HG03064 (cell line): Measurements from ENCODE around the gene TMEM184A.

Experiments
- ATAC-seq: cut with Tn5 transposase; IDR thresholded peaks from one replicate; pipeline ENCODE4 v1.9.1; 2021; ENCODE audit warnings: low read depth; ENCODE audit not compliant: unreplicated experiment

TMEM184A gene

DNA sequence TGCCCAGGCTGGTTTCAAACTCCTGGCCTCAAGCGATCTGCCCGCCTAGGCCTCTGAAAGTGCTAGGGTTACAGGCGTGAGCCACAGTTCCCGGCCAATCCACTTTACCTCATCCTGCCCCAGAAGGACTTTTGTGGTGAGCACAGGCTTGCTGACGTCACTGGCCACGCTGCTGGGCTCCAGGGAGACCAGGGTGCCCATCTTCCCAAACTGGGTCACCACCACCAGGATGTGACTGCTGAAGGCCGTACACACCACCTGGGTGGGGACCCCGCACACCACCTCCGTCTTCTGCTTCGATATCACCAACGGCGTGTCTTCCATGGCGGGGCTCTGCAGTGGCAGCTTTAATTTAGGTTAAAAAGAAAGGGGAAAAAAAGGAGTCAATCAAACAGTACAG lies 13.0 kb upstream of the TMEM184A start:
- no peak for ATAC-seq

DNA sequence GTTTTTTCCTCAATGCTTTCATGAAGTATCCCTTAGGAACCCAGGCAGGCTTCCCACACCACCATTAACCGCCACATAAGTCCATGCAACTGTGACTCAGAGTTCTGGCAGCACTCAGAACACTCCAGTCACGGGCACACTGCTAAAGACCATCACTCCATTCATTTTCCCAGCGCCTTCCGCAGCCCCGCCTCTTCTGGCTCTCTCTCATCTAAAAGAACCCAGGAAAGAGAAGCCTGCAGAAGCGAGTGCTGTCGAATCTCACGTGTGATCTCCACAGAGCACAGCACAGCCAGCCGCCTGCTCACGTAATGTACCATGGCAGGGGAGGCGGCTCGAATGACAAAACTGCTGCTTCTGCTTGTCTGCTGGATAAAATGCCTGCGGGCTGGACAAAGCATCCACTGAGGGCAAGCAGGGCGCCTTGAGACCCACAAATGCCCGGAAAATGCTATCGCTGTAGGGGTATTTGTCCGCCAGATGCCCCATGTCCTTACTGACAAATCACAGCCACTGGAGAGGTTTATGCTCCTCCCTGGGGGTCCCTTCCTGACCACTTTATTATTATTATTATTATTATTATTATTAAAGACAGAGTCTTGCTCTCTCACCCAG lies 12.0 kb upstream of the TMEM184A start:
- no peak for ATAC-seq

DNA sequence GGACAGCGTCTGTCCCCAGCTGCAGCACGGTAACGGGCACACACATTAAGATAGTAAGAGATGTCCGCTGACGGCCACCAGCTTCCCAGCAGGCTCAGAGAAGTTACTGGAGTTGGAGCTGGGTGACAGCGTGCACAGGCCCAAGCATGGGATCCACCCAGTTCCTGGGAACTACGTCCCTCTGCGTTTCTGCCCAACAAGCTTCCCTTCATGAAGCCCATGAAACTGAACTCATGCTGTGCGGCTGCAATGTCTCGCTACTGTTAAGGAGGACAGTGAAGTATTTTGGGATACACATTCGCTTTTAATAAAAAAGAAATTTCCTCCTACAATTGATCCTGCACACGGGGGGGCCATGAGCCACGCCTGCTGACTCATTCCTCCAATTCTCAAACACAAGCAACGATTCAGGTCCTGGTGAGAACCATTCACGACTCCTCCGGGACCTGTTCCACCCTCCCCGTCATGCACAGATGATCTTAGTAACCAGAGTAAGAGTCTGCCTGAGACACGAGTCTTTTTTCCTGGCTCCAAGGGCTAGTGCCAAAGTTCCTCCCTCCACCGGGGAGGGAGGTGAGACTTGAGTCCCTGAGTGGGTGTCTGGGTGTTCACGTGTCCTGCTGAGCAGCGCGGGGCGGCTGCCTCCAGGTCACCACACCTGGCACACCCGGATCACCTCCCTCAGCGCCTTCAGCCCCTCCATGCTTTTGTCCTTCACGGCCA lies 11.2 kb upstream of the TMEM184A start:
- ATAC-seq, result no peak

DNA sequence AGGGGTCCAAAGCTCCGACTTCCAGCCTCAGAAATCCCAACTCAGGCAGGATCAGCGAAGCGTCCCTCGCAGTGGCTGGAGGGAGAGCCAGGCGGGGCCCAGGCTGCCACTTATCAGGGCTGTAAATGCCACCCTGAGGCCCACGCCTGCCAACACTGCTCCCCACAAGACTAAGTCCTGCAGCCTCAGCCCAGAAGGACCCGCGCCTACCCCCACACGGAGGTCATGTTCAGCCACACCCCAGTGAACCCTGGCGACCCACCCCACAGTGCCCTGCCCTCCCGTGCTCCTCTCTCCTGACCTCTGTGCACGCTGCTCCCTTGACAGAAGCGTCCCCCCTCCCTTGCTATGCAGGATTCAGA lies 10.7 kb upstream of the TMEM184A start:
- ATAC-seq, result no peak

DNA sequence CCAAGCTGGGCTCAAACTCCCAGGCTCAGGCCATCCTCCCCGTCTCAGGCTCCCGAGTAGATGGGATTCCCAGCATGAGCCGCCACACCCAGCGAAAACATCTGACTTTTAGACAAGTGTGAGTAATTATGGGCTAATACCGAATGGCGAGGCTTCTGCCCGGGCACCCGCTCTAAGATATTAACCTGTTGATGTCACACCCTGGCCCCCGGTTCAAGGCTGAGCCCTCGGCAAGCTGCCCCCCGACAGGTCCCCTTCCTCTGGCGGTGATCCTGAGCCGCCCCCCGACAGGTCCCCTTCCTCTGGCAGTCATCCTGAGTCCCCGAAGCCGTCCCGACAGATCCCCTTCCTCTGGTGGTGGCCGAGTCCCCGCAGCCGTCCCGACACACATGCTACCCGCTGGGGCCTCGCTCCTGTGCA lies 8.6 kb upstream of the TMEM184A start:
- no peak for ATAC-seq

DNA sequence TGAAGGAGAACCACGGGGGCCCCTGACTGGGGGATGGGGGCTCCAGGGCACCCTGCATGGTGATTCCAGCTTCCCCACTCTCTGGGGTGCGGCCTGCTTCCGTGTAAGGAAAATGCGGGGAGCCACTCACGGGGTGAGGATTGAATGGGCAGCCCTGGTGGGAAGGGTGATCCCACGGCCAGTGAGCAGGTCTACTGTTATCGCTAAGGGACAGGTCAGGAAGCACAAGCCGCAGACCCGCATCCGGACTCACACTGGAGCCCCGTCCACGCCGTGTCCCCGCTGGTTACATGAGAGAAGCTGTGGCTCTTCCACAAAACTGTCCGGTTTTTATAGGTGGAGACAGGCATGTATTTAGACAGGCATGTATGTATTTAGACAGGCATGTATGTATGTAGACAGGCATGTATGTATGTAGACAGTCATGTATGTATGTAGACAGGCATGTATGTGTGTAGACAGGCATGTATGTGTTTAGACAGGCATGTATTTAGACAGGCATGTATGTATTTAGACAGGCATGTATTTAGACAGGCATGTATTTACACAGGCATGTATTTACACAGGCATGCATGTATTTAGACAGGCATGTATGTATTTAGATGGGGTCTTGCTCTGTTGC lies 8.1 kb upstream of the TMEM184A start:
- no peak for ATAC-seq

DNA sequence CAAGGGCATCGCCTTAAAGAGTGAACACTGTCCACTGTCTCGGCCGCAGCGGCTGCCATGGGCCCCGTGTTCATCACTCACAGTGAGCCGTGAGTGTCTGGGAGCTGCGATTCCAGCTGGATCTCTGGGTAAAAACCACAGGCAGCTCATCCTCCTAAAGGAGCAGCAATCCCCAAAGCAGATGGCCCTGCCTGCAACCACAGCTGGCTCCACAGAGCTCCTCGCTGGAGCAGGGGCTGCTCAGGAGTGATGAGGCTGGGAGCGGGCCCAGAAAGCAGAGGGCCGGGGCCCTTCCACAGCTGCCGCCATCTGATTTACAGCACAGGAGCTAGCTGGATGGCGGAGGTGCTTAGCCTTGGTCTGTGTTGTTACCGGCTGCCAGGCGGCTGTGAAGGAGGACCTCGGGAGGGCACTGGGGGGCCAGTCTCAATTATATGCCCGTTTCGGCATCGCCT lies 6.6 kb upstream of the TMEM184A start:
- no peak for ATAC-seq

DNA sequence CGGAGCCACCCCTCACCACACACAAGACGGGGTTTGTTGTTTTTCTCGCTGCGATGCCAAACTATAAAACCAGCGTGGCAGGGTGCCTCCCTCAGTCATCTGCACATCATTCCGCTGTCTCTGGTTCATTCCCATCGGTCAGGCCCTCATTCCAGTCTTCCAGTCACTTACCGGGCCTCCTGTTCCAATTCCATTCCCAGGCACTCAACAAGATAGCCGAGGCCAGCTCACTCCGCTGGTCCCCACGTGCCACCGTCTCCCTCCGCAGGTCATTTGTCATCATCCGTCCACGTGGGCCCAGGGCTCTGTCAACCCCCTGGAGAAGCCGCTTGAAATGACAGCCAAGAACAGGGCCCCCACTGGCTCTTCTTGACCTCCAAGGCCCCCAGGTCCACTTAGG lies 6.1 kb upstream of the TMEM184A start:
- no peak for ATAC-seq

DNA sequence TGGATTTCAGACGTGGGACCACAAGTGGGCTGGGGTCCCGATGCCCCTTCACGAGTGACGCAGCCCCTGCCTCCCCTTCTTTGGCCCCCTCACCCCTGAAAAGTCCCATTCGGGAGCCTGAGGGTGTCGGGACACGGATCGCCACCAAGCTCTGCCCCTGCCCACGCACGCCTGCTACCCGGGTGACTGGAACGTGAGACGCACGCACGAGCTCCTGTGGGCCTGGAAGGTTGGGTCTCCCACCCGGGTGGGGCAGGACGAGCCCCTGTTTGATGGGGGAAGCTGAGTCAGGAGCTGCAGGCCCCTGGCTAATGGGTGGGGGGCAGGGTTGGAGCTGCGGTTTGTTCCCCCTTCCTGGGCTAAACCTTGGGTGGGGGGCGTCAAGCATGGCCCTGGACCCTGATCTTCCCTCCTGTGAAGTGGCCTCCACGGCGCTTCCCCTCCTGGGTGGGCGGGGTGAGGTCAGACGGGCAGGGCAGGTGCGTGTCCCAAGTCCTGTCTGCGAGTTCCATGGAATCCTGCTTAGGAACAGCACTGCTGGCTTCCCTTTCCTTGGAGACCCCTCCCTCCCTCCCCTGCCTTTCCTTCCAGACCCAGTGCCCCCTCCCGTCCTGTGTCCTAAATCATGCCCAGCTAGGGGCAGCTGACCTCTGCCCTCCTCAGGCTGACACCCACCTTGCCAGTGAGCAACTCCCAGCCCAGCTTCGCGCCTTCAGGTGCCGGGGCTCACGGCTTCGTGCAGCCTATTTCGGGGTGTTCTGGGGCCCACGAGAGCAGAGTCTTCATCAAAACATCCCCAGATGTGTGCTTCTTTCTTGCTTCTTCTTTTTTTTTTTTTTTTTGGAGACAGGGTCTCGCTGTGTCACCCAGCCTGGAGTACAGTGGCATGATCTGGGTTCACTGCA lies 5.3 kb upstream of the TMEM184A start:
- no peak for ATAC-seq

DNA sequence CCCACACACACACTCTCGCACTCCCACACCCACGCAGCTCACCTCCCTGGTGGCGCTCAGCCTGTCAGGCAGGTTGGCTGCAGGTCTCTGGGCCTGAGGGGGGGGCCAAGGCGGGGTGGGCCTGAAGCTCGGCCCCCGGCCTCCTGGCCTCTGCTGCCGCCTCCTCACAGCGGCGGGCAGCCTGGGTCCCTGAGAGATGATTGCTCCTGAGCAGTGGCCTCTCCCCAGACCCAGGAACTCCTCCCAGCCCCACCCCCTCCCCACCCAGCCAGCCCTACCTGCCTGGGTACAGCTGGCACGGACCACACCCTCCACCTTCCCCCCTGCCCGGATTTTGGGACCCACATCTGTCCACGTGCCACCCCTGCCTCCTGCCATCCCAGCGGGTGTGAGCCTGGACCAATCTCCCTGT lies 4.6 kb upstream of the TMEM184A start:
- no peak for ATAC-seq

DNA sequence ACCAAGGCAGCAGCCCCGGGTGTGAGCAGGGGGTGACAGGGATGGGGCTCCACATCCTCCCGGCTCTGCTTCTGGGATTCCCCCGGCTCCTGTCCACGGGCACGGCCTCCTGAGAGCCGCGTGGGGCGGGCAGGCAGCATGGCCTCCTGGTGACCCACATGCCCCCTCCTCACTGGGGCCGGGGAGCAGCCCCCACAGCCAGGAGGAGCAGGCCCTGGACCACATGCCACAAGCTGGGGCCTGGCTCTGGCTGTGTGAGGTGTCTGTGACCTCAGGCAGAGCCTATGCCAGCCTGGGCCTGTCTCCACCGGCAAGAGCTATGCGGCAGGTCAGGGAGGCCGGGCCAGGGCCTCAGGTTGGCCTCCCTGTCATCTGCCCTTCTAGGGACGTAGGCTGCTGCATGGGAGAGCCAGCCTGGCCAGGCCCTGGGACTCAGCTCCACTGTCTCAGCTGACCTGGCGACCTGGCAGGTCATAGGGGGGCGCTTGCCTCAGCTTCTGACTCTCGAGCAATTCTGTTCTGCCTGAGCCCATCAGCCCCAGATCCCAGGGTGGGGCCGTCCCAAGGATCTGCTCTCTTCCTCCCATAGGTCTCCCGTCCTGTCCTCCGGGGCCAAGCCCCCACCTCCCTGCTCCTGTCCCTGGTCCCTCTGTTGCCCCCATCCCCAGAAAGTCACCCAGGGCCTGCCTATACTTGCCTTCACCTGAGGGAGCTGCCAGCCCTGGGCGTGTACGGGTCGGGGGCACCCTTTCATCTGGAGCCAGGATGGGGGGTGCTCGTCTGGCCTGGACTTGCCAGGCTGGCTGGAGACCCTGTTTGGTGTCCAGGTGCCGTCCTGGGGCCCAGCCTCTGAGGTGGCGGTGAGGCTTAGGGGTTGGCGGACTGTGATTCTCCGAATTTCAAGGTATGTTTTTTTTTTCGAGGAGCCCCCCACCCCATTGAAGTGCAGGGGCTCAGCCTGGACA lies 3.9 kb upstream of the TMEM184A start:
- no peak for ATAC-seq

DNA sequence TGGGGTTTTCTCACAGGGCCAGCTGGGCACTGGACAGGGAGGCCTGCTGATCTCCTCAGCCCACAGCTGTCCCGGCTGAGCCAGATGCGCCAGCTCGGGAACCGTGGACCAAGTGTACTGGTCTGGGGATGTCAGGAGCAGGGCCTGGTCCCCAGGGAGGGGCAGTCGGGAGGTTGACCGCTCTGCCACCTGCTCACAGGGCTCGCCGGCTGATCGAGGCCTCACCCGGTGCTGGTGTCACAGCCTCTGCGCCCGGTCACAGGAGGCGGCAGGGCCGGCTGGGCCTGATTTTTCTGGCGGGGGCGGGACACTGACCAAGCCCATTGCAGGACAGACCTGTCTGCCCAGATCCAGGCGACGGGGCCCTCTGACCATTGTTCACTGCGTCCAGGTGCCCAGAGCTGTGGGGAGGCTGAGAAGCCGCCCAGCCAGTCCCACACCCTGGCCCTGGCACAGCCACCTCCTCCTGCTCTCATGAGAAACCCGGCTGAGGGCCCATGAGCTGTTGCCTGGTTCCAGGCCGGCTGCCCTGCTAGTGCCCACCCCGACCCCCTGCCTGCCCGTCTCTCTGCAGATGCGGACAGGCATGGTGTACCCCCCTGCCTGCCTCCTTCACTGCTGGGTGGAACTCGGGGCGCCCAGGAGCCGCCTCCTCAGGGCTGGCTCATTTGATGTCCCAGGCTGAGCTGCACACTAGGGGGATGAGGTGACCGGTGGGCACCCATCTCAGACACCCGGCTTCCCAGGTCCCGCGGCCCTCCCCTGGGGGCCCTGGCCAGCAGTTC lies 3.0 kb upstream of the TMEM184A start:
- ATAC-seq, result no peak

DNA sequence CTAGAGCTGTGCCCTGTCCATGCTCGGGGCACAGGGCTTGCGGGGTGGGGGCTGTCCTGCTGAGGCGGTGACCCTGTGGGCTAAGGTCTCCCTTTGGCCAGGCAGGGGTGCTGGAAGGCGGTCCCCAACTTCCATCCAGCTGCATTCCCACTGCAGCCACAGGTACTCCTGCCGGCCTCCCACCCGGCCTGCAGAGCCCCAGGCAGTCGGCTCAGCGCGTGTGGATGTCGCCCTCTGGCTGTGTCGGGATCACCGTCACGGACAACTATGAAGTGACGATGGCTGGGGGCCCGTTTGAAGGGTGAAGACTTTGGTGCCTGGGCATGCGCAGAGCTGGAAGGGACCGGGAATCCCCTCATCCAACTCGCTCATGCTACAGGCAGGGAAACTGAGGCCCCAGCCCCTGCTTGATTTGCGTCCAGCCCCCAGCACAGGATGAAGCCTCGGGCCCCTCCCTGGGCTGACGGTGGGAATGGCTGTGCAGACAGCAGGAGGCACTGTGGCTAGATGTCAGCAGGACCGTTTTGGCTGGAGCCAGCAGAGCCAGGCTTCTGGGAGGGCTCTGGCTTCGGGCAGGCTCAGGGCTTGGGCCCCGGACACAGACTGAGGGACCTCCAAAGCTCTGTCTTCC lies 2.3 kb upstream of the TMEM184A start:
- no peak for ATAC-seq

DNA sequence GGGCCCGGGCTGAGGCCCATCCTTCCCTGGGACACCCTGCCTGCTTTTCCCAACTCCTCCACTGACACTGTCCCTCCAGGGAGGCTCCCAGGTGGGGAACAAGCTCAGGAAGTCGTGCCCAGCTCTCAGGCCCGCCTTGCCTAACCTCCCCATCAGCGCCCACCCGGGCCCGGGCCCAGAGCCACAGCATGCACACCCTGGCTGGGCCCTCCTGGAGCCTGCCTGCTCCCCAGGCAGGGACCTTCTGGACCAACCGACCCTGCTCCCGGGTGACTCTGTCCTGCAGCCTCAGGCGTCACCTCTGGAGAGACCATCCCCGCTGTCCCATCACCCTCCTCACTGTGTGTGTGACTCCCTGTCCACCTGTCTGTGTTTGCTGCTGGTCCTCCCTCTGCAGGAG lies 1.8 kb upstream of the TMEM184A start:
- ATAC-seq, result no peak

DNA sequence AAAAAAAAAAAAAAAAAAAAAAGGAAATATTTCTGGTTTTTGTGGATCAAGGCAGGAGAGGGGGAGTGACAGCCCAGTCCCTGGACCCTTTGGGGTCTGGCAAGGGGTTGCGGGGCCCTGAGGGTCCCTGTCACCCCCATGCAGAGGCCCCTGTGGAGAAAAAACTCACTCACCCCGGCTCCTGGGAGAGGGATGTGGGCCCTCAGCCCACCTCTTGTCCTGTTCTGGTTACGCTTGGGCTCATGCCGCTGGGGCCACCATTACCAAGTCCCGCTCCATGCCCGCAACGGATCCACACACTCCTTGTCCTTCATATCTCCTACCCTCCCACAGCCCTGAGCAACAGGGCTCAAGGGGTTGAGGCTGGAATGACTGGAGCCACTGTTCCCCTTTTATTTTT lies 1.0 kb upstream of the TMEM184A start:
- ATAC-seq, result no peak

DNA sequence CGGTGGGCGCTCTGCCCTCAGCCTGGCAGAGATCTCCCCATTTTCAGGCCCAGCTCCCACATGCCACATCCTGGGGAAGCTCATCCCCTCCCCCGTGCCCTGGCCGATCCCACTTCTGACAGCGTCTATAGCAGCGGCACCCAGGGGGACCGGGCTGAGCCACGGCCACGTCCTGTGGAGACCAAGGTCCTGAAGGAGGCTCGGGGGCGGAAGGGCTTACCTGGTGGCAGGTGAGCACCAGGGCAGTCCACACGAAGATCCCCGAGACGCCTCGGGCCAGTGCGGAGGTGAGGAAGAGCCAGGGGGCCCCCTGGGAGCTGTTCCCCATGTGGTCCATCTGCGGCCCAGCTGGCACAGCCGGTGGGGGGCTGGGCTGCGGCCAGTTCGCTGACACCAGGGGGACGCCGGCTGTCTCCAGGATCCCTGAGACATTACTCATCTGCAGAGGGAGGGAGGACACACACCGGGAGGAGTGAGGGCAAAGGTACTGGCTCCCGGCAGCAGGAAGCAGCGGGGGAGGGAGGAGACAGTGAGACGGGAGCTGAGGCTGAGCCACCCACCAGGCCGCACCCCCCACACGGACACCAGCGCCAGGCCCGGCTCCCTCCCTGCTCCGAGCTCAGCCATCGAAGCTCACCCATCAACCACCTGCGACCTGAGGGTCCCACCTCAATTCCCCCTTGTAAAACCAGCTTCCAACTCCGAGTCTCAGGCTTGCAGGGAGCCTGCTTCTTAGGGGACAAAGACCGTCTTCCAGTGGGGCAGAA lies 776 bp downstream of the TMEM184A start:
- no peak for ATAC-seq

DNA sequence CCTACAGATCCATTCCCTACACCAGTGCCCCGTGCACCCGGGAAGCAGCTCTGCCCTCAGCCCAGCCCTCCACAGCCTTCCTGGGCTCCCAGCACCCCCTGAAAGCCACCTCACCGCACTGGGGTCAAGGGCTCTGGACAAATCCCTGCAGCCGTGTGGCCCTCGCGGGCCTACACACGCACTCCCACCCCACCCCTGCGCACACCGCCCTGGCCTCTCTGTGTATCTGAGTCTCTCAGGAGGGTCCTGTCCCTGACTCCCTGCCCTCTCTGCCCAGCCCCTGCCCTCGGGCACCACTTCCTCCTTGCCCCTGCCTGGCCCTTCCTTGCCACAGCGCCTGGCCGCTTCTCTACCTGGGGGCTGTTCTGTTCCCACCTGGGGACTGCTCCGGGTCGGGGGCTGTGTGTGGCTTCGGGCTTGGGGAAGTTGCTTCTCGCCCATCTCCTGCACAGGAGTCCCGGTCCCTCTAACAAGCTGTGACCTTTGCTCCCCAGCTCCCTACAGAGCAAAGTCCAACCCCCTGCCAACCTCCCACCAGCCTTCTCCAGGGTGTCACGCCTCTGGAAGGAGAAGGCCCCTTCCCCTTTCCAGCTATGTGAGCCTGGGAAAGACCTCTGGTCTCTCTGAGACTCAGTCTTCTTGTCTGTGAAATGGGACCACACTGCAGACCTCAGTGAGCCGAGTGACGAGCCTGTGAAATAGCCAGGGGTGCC lies 1.5 kb downstream of the TMEM184A start:
- ATAC-seq, result no peak
